Breast epithelium (tissue), 4 donors: ENCODE data around the gene FOXC2. TPM values are rescaled to one million over a fixed set of nuclear protein-coding genes. Genes with fewer than 3 reads are reported as not detected.

Experiments used
- DNase-seq, 2 donors: peaks; one replicate each; pipeline ENCODE4 v3.0.0-alpha.2; 2019; ENCODE audit warnings: low spot score in 2 of 2
- H3K27ac ChIP-seq, 2 donors: fragments of 200-600 bp; sonication (generic) in 1 of 2; one replicate each; pipeline ENCODE4 v1.5.1; 2016 to 2019; ENCODE audit warnings: mild to moderate bottlenecking in 1 of 2
- H3K27me3 ChIP-seq, 2 donors: fragments of 200-600 bp; sonication (generic) in 1 of 2; one replicate each; pipeline versions ENCODE4 v1.5.1 to v1.6.0; 2017 to 2019; ENCODE audit warnings: control low read depth in 1 of 2, mild to moderate bottlenecking in 1 of 2
- H3K36me3 ChIP-seq: fragments of 200-600 bp; one replicate; pipeline ENCODE4 v1.5.1; 2019
- H3K4me1 ChIP-seq, 2 donors: fragments of 200-600 bp; sonication (generic); one replicate each; pipeline ENCODE4 v1.5.1; 2016 to 2019; ENCODE audit warnings: control low read depth in 1 of 2
- H3K4me3 ChIP-seq, 3 donors: fragments of 200-600 bp; sonication (generic); 1 replicate in 2 of 3; 2 replicates in 1 of 3; pipeline ENCODE4 v1.5.1; 2016 to 2019; ENCODE audit warnings: mild to moderate bottlenecking in 3 of 3, moderate library complexity in 2 of 3
- H3K9me3 ChIP-seq, 2 donors: fragments of 200-600 bp; sonication (generic) in 1 of 2; one replicate each; pipeline ENCODE4 v1.5.1; 2016 to 2019; ENCODE audit warnings: control low read depth in 1 of 2
- POLR2A ChIP-seq: fragments of 450-650 bp; IDR thresholded peaks from one replicate; pipeline ENCODE4 v1.6.1; 2016; ENCODE audit warnings: antibody characterized with exemption, mild to moderate bottlenecking, moderate library complexity
- POLR2AphosphoS5 ChIP-seq, 3 donors: sonication (generic); formaldehyde crosslinking; IDR thresholded peaks; one replicate each; pipeline ENCODE4 v1.6.1; 2017; ENCODE audit warnings: antibody characterized with exemption in 3 of 3
- intact Hi-C: fragments of 100-400 bp; cut with DNase I; formaldehyde crosslinking; loops from one replicate; pipeline ENCODE4 v1.15.1; 2023; ENCODE audit warnings: low total_unique reads
- total RNA-seq, 3 donors: library from RNA; depleted of rRNA; stranded (reverse); fragments of >200 nt; gene quantifications; one replicate each; pipeline ENCODE4 v1.1.0, GENCODE V29; 2016
- TF ChIP-seq, protein P1 (sequence below), 3 donors: fragments of 450-650 bp; IDR thresholded peaks; one replicate each; pipeline ENCODE4 v1.5.1; 2016 to 2017; ENCODE audit warnings: antibody characterized with exemption in 3 of 3, mild to moderate bottlenecking in 3 of 3, moderate library complexity in 3 of 3

FOXC2 gene
- total RNA-seq, 3 donors from 2014 or later: 0.15 to 0.98 (median 0.32) TPM

DNA sequence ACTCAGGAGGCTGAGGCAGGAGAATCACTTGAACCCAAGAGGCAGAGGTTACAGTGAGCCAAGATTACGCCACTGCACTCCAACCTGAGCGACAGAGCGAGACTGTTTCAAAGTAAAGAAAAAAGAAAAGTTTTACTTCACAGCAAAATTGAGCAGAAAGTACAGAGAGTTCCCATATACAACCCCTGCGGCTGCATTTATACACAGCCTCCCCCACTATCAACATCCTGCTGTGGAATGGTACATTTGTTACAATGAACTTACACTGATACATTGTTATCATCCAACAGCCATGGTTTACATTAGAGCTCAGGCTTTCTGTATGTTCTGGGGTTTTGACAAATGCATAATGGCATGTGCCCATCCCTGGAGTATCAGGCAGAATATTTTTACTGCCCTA lies 9.0 kb upstream of the FOXC2 start:
- intact Hi-C loops: no loop called here
- Histone ChIP-seq H3K27ac (no peak overlapping the region), H3K9me3 (no peaks in the 10 kb centered on the region), H3K4me3 (no peak overlapping the region), H3K4me1 (peaks cover 4 to 8% of the 10 kb centered on the region in 2 donors), H3K27me3 (peaks cover 0 to 43% of the 10 kb centered on the region in 2 donors), H3K36me3 (no peaks in the 10 kb centered on the region)
- TF ChIP-seq, protein P1, sequence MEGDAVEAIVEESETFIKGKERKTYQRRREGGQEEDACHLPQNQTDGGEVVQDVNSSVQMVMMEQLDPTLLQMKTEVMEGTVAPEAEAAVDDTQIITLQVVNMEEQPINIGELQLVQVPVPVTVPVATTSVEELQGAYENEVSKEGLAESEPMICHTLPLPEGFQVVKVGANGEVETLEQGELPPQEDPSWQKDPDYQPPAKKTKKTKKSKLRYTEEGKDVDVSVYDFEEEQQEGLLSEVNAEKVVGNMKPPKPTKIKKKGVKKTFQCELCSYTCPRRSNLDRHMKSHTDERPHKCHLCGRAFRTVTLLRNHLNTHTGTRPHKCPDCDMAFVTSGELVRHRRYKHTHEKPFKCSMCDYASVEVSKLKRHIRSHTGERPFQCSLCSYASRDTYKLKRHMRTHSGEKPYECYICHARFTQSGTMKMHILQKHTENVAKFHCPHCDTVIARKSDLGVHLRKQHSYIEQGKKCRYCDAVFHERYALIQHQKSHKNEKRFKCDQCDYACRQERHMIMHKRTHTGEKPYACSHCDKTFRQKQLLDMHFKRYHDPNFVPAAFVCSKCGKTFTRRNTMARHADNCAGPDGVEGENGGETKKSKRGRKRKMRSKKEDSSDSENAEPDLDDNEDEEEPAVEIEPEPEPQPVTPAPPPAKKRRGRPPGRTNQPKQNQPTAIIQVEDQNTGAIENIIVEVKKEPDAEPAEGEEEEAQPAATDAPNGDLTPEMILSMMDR (IDR thresholded peaks at IDR 0.05): no peak
- no peak for TF ChIP-seq POLR2A
- no peak for TF ChIP-seq POLR2AphosphoS5 (IDR thresholded peaks at IDR 0.05)
- DNase-seq: no peak

DNA sequence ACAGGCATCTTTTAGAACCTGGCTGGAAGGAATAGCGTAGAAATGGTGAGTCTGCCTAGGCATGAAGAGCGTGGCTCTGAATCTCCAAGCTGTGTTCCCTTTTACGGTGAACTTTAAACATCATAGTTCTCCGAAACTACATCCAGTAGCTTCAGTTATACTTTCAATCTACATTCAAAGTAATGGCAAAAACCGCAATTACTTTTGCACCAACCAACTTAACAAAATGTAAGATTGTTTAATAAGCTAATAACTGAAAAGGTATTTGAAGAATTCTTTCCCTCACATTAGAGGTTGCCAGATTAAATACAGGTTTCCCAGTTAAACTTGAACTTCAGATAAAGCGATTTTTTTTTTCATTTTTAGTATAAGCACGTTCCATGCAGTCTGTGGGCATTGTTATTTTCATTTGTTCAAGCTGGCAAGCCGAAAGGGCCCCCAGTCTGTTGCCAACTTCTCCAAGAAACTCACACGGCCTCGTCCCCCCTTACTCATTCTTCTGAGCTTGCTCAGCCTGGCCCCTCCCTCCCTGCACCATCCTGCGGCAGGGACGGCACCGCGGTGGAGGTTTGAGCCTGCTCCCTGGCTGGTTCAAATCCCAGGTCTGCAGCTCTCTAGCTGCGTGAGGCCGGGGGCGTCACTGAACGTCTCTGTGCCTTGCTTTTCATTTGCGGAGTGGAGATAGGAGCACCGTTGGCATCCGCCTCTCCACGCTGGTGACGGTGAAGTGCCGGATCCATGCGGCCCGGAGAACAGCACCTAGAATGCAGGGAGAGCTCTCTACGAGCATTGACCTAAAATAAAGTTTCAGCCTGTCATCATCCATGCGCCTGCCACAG lies 8.1 kb upstream of the FOXC2 start:
- TF ChIP-seq POLR2AphosphoS5 (IDR thresholded peaks at IDR 0.05) (no peak), POLR2A (no peak)
- TF ChIP-seq, protein P1 (IDR thresholded peaks at IDR 0.05): no peak
- Histone ChIP-seq H3K4me1 (peaks cover 4 to 8% of the 10 kb centered on the region in 2 donors), H3K36me3 (no peaks in the 10 kb centered on the region), H3K27me3 (peaks cover 0 to 43% of the 10 kb centered on the region in 2 donors), H3K27ac (no peak overlapping the region), H3K9me3 (no peaks in the 10 kb centered on the region), H3K4me3 (no peak overlapping the region)
- intact Hi-C loops: no loop called here
- no peak for DNase-seq

DNA sequence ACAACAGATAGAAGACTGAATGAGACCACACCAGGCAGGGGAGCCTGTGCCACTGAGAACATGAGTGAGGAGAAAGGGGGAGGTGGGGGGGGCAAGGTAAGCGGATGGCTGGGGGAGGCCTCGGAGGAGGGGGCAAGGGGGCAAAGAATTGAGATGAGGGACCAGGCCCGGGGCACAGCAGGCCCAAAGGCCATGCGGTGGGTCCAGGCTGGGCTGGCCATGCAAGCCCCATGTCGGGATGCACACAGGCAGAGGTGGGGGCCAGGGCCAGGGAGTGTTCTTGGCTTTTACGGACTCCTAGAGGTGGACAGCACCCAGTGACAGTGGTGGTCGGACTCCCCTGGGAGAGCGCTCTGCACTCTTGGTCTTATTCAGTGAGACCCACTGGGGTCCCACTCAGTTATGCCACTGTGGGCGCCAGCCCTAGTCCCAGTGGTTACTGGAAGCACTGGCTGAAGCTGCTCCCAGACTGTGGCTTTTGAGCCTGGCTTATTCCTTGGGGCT lies 6.8 kb upstream of the FOXC2 start:
- DNase-seq: no peak
- Histone ChIP-seq H3K4me1 (peaks cover 4 to 6% of the 10 kb centered on the region in 2 donors), H3K36me3 (no peaks in the 10 kb centered on the region), H3K4me3 (no peak overlapping the region), H3K27ac (no peak overlapping the region), H3K27me3 (peaks cover 0 to 53% of the 10 kb centered on the region in 2 donors), H3K9me3 (no peaks in the 10 kb centered on the region)
- intact Hi-C loops: loop anchor here (10.0 kb wide), 1 partner anchor 515 kb away; no protein-coding TSS in a partner anchor
- TF ChIP-seq, protein P1 (IDR thresholded peaks at IDR 0.05): no peak
- TF ChIP-seq POLR2AphosphoS5 (IDR thresholded peaks at IDR 0.05): no peak
- no peak for TF ChIP-seq POLR2A

DNA sequence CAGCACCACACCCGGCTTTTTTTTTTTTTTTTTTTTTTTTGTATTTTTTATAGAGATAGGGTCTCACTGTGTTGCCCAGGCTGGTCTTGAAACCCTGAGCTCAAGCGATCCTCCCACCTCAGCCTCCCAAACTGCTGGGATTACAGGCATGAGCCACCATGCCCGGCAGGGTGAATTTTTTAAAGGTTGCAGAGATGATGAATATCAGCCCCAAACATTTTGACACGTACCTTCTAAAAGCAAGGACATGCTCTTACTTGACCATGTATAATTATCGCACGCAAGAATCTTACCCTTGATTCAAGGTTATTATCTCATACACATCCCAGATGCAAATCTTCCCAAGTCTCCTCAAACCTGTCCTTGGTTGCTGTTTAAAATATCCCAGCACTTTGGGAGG lies 4.3 kb upstream of the FOXC2 start:
- Histone ChIP-seq H3K4me1 (no peaks in the 10 kb centered on the region), H3K27ac (no peak overlapping the region), H3K36me3 (no peaks in the 10 kb centered on the region), H3K27me3 (peaks cover 3 to 70% of the 10 kb centered on the region in 2 donors), H3K4me3 (no peak overlapping the region), H3K9me3 (no peaks in the 10 kb centered on the region)
- TF ChIP-seq POLR2AphosphoS5 (IDR thresholded peaks at IDR 0.05) (no peak), POLR2A (no peak)
- TF ChIP-seq, protein P1 (IDR thresholded peaks at IDR 0.05): no peak
- intact Hi-C loops: loop anchor here (10.0 kb wide), 1 partner anchor 512 kb away; no protein-coding TSS in a partner anchor
- DNase-seq: no peak
